CD14-positive monocyte (primary cell): ENCODE data around the gene PSAPL1. TPM values are rescaled to one million over a fixed set of nuclear protein-coding genes. Genes with fewer than 3 reads are reported as not detected.

ENCODE experiments used
- DNase-seq, 3 donors: peaks; one replicate each; pipeline ENCODE4 v3.0.0-alpha.2; 2011 to 2022
- H2AFZ ChIP-seq: 2 replicates; pipeline ENCODE4 v1.6.0; 2012; ENCODE audit warnings: mild to moderate bottlenecking, low read depth, low read length, inconsistent platforms; ENCODE audit not compliant: insufficient read depth, poor library complexity, severe bottlenecking
- H3K27ac ChIP-seq, 2 donors: 1 replicate in 1 of 2; 2 replicates in 1 of 2; pipeline ENCODE4 v1.5.1; 2012 to 2013; ENCODE audit warnings: low read length in 2 of 2, control low read depth in 1 of 2, inconsistent platforms in 1 of 2, low read depth in 1 of 2, mild to moderate bottlenecking in 1 of 2
- H3K27me3 ChIP-seq, 2 donors: one replicate each; pipeline versions ENCODE4 v1.6.0 to v1.6.1; 2011 to 2013; ENCODE audit warnings: low read length in 2 of 2; ENCODE audit not compliant: control insufficient read depth in 2 of 2, insufficient read depth in 2 of 2
- H3K36me3 ChIP-seq, 2 donors: replicated peaks in 1 of 2; 1 replicate in 1 of 2; 2 replicates in 1 of 2; pipeline versions ENCODE4 v1.5.1 to v1.6.1; 2012 to 2013; ENCODE audit warnings: low read length in 2 of 2, control low read depth in 1 of 2, inconsistent platforms in 1 of 2, mild to moderate bottlenecking in 1 of 2; ENCODE audit not compliant: insufficient read depth in 2 of 2, control insufficient read depth in 1 of 2
- H3K4me1 ChIP-seq, 2 donors: 1 replicate in 1 of 2; 2 replicates in 1 of 2; pipeline versions ENCODE4 v1.5.1 to v1.6.1; 2012 to 2013; ENCODE audit warnings: low read length in 2 of 2, control low read depth in 1 of 2, inconsistent platforms in 1 of 2, mild to moderate bottlenecking in 1 of 2, moderate library complexity in 1 of 2; ENCODE audit not compliant: insufficient read depth in 2 of 2, control insufficient read depth in 1 of 2
- H3K4me2 ChIP-seq: replicated peaks from 2 replicates; pipeline ENCODE3; 2012; ENCODE audit warnings: low read length, moderate library complexity, mild to moderate bottlenecking; ENCODE audit not compliant: poor library complexity, severe bottlenecking; ENCODE audit errors: extremely low read depth
- H3K4me3 ChIP-seq, 3 experiments: fragments of 200-600 bp in 1 of 3; sonication (generic) in 1 of 3; replicated peaks in 1 of 3; 1 replicate in 2 of 3; 2 replicates in 1 of 3; pipeline ENCODE4 v1.5.1; 2011 to 2013; ENCODE audit warnings: low read length in 3 of 3, mild to moderate bottlenecking in 3 of 3, control low read depth in 2 of 3, low read depth in 2 of 3, inconsistent platforms in 1 of 3, moderate library complexity in 1 of 3
- H3K79me2 ChIP-seq: 2 replicates; pipeline ENCODE4 v1.6.0; 2012; ENCODE audit warnings: mild to moderate bottlenecking, control low read depth, inconsistent platforms, low read length, moderate library complexity; ENCODE audit not compliant: insufficient read depth
- H3K9ac ChIP-seq: 2 replicates; pipeline ENCODE4 v1.6.0; 2017; ENCODE audit warnings: low read length, mild to moderate bottlenecking; ENCODE audit not compliant: insufficient read depth, poor library complexity, severe bottlenecking
- H3K9me3 ChIP-seq, 2 donors: replicated peaks in 1 of 2; 1 replicate in 1 of 2; 2 replicates in 1 of 2; pipeline versions ENCODE4 v1.5.1 to v1.6.1; 2012 to 2013; ENCODE audit warnings: low read length in 2 of 2, control low read depth in 1 of 2; ENCODE audit not compliant: control insufficient read depth in 1 of 2, insufficient read depth in 1 of 2
- H4K20me1 ChIP-seq: 2 replicates; pipeline ENCODE4 v1.6.0; 2012; ENCODE audit warnings: mild to moderate bottlenecking, low read length, control low read depth, moderate library complexity; ENCODE audit not compliant: insufficient read depth
- H3K27ac Mint-ChIP-seq, 7 donors: one replicate each; pipeline ENCODE4 v1.8.0; 2020; ENCODE audit warnings: mild to moderate bottlenecking in 7 of 7, mixed read lengths in 7 of 7, moderate library complexity in 6 of 7, inconsistent platforms in 2 of 7
- H3K27me3 Mint-ChIP-seq, 3 donors: one replicate each; pipeline ENCODE4 v1.8.0; 2021 to 2022; ENCODE audit warnings: low read depth in 3 of 3, mild to moderate bottlenecking in 3 of 3, mixed read lengths in 3 of 3, moderate library complexity in 3 of 3, inconsistent platforms in 1 of 3
- H3K36me3 Mint-ChIP-seq, 2 donors: one replicate each; pipeline ENCODE4 v1.8.0; 2020; ENCODE audit warnings: mixed read lengths in 2 of 2, inconsistent platforms in 1 of 2, mild to moderate bottlenecking in 1 of 2
- H3K4me1 Mint-ChIP-seq: one replicate; pipeline ENCODE4 v1.8.0; 2020; ENCODE audit warnings: mild to moderate bottlenecking, mixed read lengths
- H3K4me3 Mint-ChIP-seq, 2 donors: one replicate each; pipeline ENCODE4 v1.8.0; 2020; ENCODE audit warnings: mild to moderate bottlenecking in 2 of 2, mixed read lengths in 2 of 2, moderate library complexity in 1 of 2
- H3K9me3 Mint-ChIP-seq, 7 donors: one replicate each; pipeline ENCODE4 v1.8.0; 2020 to 2022; ENCODE audit warnings: mixed read lengths in 7 of 7, mild to moderate bottlenecking in 6 of 7, moderate library complexity in 6 of 7, inconsistent platforms in 2 of 7
- CTCF ChIP-seq: fragments of 200-600 bp; IDR thresholded peaks from one replicate; pipeline ENCODE4 v1.8.0; 2022; ENCODE audit warnings: antibody characterized with exemption, mild to moderate bottlenecking
- WGBS: methylation state at CpG from one replicate; pipeline ENCODE4 v1.1.5; 2013; ENCODE audit warnings: missing lambda C conversion rate; ENCODE audit not compliant: insufficient coverage; 5-methylcytosine and 5-hydroxymethylcytosine counted together
- intact Hi-C, 2 donors: fragments of 100-400 bp; cut with micrococcal nuclease; formaldehyde crosslinking; loops; one replicate each; pipeline versions ENCODE4 v1.15.0 to v1.15.1; 2023
- polyA plus RNA-seq, 3 donors: library from polyadenylated mRNA; depleted of rRNA in 1 of 3; unstranded in 2 of 3; stranded (reverse) in 1 of 3; fragments of 300-500 nt in 2 of 3; fragments of >200 nt in 1 of 3; fragmentation: Illumina TruSeq in 2 of 3; gene quantifications; 1 replicate in 2 of 3; 2 replicates in 1 of 3; pipeline ENCODE4 v1.2.3, GENCODE V29; 2012 to 2021

Gene PSAPL1
- polyA plus RNA-seq, 3 donors = not detected

DNA sequence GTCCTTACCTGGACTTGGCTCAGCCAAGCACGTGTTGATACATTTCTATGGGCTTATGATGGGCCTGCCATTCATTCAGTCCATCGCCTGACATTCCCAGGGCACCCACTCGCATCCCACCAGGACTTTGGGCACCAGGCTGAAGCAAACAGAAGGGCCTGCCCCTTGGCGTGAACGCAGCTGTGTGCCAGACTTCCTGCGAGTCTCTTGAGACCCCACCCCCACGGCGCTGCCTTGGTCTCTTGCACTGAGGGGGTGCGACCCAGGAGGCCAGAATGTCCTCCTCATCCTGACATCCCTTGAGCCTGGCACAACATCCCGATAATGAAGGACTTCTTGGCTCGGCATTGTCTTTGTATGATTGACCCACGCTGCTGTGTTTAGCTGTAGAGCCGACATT lies 1.5 kb upstream of the PSAPL1 start:
- intact Hi-C loops = no loop called here

DNA sequence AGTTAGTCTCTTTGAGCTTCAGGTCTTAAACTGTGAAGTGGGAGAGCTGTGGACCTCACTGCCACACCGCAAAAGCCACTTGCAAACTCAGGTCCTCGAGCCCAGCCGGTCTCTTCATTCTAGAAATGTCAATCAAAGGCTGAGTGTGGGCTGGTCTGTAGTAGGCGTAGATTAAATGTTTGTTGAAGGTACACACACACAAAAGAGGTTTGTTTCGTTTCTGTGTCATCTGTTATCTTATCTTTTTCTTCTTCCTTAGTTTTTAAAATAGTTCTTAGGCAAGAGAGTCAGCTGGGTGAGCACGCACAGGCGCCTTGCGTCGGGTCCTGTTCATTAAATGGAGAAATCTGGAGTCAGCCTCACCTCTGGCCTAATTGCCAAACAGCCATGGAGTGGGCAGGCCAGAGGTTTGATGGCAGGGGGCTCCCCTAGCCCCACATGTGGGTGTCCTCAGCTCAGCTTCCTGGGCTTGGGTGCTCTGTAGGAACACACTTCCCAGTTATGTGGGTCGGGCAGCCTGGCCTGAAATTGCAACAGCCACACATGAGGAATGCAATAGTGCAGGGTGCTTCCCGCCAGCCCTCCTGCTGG lies 836 bp upstream of the PSAPL1 start:
- H3K27ac ChIP-seq = no peak overlapping the region
- Mint-ChIP-seq H3K4me3 (no peak overlapping the region), H3K27me3 (peaks cover 3 to 8% (median 4%) of the 10 kb centered on the region in 3 donors), H3K27ac (no peak overlapping the region), H3K36me3 (no peaks in the 10 kb centered on the region), H3K9me3 (no peaks in the 10 kb centered on the region), H3K4me1 (no peaks in the 10 kb centered on the region)
- no peak for DNase-seq
- H3K4me2 ChIP-seq = no peak overlapping the region
- H2AFZ ChIP-seq = no peak overlapping the region
- intact Hi-C loops = no loop called here
- H3K9me3 ChIP-seq = no peaks in the 10 kb centered on the region
- H3K27me3 ChIP-seq = no peaks in the 10 kb centered on the region
- no peak for TF ChIP-seq CTCF
- H3K4me1 ChIP-seq = no peaks in the 10 kb centered on the region
- H3K9ac ChIP-seq = no peak overlapping the region
- H4K20me1 ChIP-seq = no peaks in the 10 kb centered on the region
- H3K36me3 ChIP-seq = no peaks in the 10 kb centered on the region
- H3K79me2 ChIP-seq = no peaks in the 10 kb centered on the region
- H3K4me3 ChIP-seq = no peak overlapping the region
- 60% methylated on average over 3 of the region's 11 CpGs for WGBS

More for the DNA sequence above, 1.5 kb upstream of the PSAPL1 start:
- Mint-ChIP-seq H3K4me3 (no peak overlapping the region), H3K9me3 (peaks cover 0 to 2% (median 0%) of the 10 kb centered on the region in 7 donors), H3K4me1 (no peaks in the 10 kb centered on the region), H3K27me3 (peaks cover 3 to 8% (median 7%) of the 10 kb centered on the region in 3 donors), H3K27ac (no peak overlapping the region), H3K36me3 (no peaks in the 10 kb centered on the region)
- no peak for DNase-seq
- H3K79me2 ChIP-seq = no peaks in the 10 kb centered on the region
- no peaks in the 10 kb centered on the region for H3K9me3 ChIP-seq
- H3K4me2 ChIP-seq = no peak overlapping the region
- no peak for TF ChIP-seq CTCF
- H3K9ac ChIP-seq = no peak overlapping the region
- H3K4me3 ChIP-seq = no peak overlapping the region
- H3K36me3 ChIP-seq = no peaks in the 10 kb centered on the region
- 93% methylated on average over 13 of the region's 13 CpGs for WGBS
- no peak overlapping the region for H3K27ac ChIP-seq
- no peaks in the 10 kb centered on the region for H3K4me1 ChIP-seq
- H4K20me1 ChIP-seq = no peaks in the 10 kb centered on the region
- no peaks in the 10 kb centered on the region for H3K27me3 ChIP-seq
- no peak overlapping the region for H2AFZ ChIP-seq
